Peyer's patch (tissue), 4 donors: ENCODE measurements around the gene PFKM. TPM values are rescaled to one million over a fixed set of nuclear protein-coding genes. Genes with fewer than 3 reads are reported as not detected.

Experiments used
- DNase-seq, 3 donors: peaks; one replicate each; pipeline ENCODE4 v3.0.0-alpha.2; 2017 to 2019
- H3K27ac ChIP-seq, 4 donors: fragments of 200-600 bp; sonication (generic); one replicate each; pipeline ENCODE4 v1.5.1; 2016 to 2019
- H3K27me3 ChIP-seq, 2 donors: fragments of 200-600 bp; sonication (generic); one replicate each; pipeline ENCODE4 v1.5.1; 2019
- H3K36me3 ChIP-seq, 3 donors: fragments of 200-600 bp; sonication (generic); one replicate each; pipeline ENCODE4 v1.5.1; 2016 to 2019
- H3K4me1 ChIP-seq, 4 donors: fragments of 200-600 bp; sonication (generic); one replicate each; pipeline ENCODE4 v1.5.1; 2016 to 2019
- H3K4me3 ChIP-seq, 4 donors: fragments of 200-600 bp; sonication (generic); 1 replicate in 3 of 4; 2 replicates in 1 of 4; pipeline ENCODE4 v1.5.1; 2016 to 2019; ENCODE audit warnings: mild to moderate bottlenecking in 1 of 4
- H3K9me3 ChIP-seq, 4 donors: fragments of 200-600 bp; sonication (generic); one replicate each; pipeline ENCODE4 v1.5.1; 2016 to 2019; ENCODE audit warnings: mild to moderate bottlenecking in 1 of 4
- POLR2A ChIP-seq, 2 donors: fragments of 450-650 bp; IDR thresholded peaks; one replicate each; pipeline ENCODE4 v1.5.1; 2017; ENCODE audit warnings: antibody characterized with exemption in 2 of 2, mild to moderate bottlenecking in 2 of 2, moderate library complexity in 2 of 2
- total RNA-seq, 4 donors: library from RNA; depleted of rRNA; stranded (reverse); fragments of >200 nt; gene quantifications; one replicate each; pipeline ENCODE4 v1.1.0, GENCODE V29; 2016
- TF ChIP-seq, protein P1 (sequence below), 6 experiments: fragments of 450-650 bp in 4 of 6; fragments of 200-600 bp in 2 of 6; sonication (generic) in 1 of 6; IDR thresholded peaks; one replicate each; pipeline ENCODE4 v1.5.1; 2017 to 2019; ENCODE audit warnings: antibody characterized with exemption in 6 of 6, mild to moderate bottlenecking in 3 of 6, moderate library complexity in 1 of 6

PFKM gene
- total RNA-seq, result 10 to 100 TPM in 3 of 4 donors, 1 to 10 TPM in 1; 10.0 to 38.0 (median 27.0) TPM

DNA sequence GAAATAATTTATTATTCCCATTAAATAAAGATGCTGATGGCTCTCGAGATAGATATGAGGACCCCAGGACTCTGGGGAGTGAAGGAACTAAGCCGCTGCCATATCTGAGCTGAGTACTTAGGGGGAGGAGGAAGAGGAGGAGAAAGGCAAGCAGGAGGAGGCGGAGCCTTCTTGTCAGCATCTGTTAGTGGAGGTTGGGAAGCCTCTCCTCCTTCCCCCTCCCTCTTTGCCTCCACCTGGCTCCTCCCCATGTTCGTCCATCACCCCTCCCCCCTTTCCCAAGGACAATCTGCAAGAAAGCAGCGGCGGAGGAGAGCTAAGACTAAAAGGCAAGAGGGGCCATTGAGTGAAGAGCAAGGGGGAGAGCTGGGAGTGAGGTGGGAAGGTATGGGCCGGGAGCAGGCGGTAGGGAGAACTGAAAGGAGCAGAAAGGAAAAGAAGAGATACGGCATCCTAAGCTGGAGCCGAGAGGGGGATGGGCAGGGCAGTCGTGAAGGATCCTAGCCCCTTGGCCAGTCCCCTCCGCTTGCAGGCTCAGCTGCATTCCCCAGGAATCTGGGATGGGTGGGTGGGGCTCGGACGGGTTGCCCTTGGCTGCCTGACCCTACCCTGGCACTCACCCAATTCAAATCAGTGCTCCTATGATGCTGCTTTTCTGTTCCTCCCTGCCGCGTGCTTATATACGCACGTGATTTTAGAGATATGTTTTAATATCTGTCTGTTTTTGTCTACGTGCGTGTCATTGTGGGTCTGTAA is at the start of gene PFKM:
PFKM (plus strand) TSS at position 287 of the 756 bp plus-strand sequence. CDS start 3,411 bp downstream, outside the sequence.
- H3K27me3 ChIP-seq, result no peaks in the 10 kb centered on the region
- no peaks in the 10 kb centered on the region for H3K9me3 ChIP-seq
- peak; percentile 75 to 92 (median 77) for DNase-seq
- H3K27ac ChIP-seq, result peak within 1 kb of the TSS; percentile 13 to 64 (median 35)
- H3K36me3 ChIP-seq, result no peaks in the 10 kb centered on the region
- TF ChIP-seq POLR2A (IDR thresholded peaks at IDR 0.05), result no peak
- TF ChIP-seq, protein P1, sequence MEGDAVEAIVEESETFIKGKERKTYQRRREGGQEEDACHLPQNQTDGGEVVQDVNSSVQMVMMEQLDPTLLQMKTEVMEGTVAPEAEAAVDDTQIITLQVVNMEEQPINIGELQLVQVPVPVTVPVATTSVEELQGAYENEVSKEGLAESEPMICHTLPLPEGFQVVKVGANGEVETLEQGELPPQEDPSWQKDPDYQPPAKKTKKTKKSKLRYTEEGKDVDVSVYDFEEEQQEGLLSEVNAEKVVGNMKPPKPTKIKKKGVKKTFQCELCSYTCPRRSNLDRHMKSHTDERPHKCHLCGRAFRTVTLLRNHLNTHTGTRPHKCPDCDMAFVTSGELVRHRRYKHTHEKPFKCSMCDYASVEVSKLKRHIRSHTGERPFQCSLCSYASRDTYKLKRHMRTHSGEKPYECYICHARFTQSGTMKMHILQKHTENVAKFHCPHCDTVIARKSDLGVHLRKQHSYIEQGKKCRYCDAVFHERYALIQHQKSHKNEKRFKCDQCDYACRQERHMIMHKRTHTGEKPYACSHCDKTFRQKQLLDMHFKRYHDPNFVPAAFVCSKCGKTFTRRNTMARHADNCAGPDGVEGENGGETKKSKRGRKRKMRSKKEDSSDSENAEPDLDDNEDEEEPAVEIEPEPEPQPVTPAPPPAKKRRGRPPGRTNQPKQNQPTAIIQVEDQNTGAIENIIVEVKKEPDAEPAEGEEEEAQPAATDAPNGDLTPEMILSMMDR (IDR thresholded peaks at IDR 0.05), result no peak
- peaks cover 0 to 11% (median 2%) of the 10 kb centered on the region in 4 donors for H3K4me1 ChIP-seq
- H3K4me3 ChIP-seq, result peak within 1 kb of the TSS; percentile 49 to 78 (median 59)

DNA sequence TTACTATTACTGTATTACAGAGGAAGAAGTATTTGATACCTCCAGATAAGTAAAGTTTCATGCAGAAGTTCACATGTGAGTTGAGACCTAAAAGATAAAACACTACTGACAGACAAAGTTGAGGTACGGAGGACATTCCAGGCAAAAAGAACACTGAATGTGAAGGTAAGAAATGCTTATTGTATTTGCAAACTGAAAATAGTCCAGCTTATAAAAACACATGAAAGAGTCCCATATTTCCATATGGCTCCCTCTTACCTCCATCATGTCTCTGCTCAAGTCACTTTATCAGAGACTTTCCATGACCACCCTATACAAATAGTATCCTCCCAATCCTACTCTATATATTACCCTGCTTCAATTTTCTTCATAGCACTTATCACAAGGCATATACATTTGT is 49.1 kb upstream of the PFKM start:
- peaks cover 0 to 70% (median 0%) of the 10 kb centered on the region in 3 donors for H3K36me3 ChIP-seq
- no peak for TF ChIP-seq POLR2A (IDR thresholded peaks at IDR 0.05)
- TF ChIP-seq, protein P1 (IDR thresholded peaks at IDR 0.05), result no peak
- H3K4me1 ChIP-seq, result no peaks in the 10 kb centered on the region

DNA sequence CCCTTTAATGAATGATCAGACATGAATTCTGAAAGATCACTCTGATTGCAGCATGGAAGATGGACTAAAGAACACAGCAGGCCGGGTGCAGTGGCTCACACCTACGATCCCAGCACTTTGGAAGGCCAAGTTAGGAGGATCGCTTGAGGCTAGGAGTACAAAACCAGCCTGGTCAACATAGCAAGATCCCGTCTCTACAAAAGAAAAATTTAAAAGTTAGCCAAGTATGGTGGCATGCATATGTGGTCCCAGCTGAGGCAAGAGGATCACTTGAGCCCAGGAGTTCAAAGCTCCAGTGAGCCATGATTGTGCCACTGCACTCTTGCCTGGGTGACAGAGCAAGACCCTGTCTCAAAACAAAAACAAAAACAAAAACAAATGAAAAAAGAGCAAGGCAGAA is 48.4 kb upstream of the PFKM start:
- H3K36me3 ChIP-seq, result peaks cover 0 to 64% (median 0%) of the 10 kb centered on the region in 3 donors
- H3K4me1 ChIP-seq, result no peaks in the 10 kb centered on the region
- H3K4me3 ChIP-seq, result no peak overlapping the region
- no peak for DNase-seq
- H3K27ac ChIP-seq, result no peak overlapping the region
- H3K9me3 ChIP-seq, result no peaks in the 10 kb centered on the region
- no peaks in the 10 kb centered on the region for H3K27me3 ChIP-seq
- TF ChIP-seq, protein P1 (IDR thresholded peaks at IDR 0.05), result no peak
- TF ChIP-seq POLR2A (IDR thresholded peaks at IDR 0.05), result no peak

More for the DNA sequence above, 49.1 kb upstream of the PFKM start:
- no peak overlapping the region for H3K27ac ChIP-seq
- H3K4me3 ChIP-seq, result no peak overlapping the region
- no peak for DNase-seq
- no peaks in the 10 kb centered on the region for H3K27me3 ChIP-seq
- no peaks in the 10 kb centered on the region for H3K9me3 ChIP-seq

DNA sequence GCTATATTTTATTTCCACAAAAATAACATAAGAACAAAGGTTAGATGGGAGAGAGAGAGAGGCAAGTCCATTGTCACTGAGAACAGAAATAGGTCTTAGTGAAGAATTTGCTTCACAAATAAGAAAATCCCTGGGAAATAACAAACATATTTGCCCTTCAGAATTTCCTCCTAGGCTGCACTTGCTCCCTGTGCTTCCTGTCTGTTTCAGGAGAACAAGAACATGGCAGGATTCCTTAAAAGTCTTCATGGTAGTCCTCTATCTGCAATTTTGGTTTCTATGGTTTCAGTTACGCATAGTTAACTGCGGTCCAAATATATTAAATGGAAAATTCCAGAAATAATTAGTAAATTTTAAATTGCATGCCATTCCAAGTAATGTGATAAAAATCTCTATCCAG is 47.4 kb upstream of the PFKM start:
- no peak for TF ChIP-seq POLR2A (IDR thresholded peaks at IDR 0.05)
- TF ChIP-seq, protein P1 (IDR thresholded peaks at IDR 0.05), result no peak
- no peak overlapping the region for H3K4me3 ChIP-seq
- H3K36me3 ChIP-seq, result peaks cover 0 to 55% (median 0%) of the 10 kb centered on the region in 3 donors
- DNase-seq, result no peak
- no peaks in the 10 kb centered on the region for H3K4me1 ChIP-seq
- no peaks in the 10 kb centered on the region for H3K27me3 ChIP-seq
- no peaks in the 10 kb centered on the region for H3K9me3 ChIP-seq
- H3K27ac ChIP-seq, result no peak overlapping the region

DNA sequence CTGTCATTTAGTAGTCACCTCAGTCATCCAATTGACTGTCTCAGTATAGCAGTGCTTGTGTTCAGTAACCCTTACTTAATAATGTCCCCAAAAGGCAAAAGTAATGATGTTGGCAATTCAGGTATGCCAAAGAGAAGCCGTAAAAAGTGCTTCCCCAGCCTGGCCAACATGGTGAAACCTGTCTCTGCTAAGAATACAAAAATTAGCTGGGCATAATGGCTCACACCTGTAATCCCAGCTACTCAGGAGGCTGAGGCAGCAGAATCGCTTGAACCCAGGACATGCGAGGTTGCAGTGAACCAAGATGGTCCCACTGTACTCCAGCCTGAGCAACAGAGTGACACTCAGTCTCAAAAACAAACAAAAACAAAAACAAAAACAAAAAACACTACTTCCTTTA is 46.9 kb upstream of the PFKM start:
- TF ChIP-seq, protein P1 (IDR thresholded peaks at IDR 0.05), result no peak
- no peak for TF ChIP-seq POLR2A (IDR thresholded peaks at IDR 0.05)
- Histone ChIP-seq H3K27ac (no peak overlapping the region), H3K4me3 (no peak overlapping the region), H3K4me1 (no peaks in the 10 kb centered on the region), H3K9me3 (no peaks in the 10 kb centered on the region), H3K27me3 (no peaks in the 10 kb centered on the region), H3K36me3 (peaks cover 0 to 55% (median 0%) of the 10 kb centered on the region in 3 donors)
- DNase-seq, result no peak
